ENCODE data around the gene UVSSA.
A peak's percentile ranks its signal among the peaks of the same experiment; 100 is the strongest.

UVSSA gene, protein sequence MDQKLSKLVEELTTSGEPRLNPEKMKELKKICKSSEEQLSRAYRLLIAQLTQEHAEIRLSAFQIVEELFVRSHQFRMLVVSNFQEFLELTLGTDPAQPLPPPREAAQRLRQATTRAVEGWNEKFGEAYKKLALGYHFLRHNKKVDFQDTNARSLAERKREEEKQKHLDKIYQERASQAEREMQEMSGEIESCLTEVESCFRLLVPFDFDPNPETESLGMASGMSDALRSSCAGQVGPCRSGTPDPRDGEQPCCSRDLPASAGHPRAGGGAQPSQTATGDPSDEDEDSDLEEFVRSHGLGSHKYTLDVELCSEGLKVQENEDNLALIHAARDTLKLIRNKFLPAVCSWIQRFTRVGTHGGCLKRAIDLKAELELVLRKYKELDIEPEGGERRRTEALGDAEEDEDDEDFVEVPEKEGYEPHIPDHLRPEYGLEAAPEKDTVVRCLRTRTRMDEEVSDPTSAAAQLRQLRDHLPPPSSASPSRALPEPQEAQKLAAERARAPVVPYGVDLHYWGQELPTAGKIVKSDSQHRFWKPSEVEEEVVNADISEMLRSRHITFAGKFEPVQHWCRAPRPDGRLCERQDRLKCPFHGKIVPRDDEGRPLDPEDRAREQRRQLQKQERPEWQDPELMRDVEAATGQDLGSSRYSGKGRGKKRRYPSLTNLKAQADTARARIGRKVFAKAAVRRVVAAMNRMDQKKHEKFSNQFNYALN

GRCh38 chr4:1346781-1347409 lies at the start of gene UVSSA:
Gene UVSSA, plus strand, starts transcription at chr4:1347208. Its CDS starts 884 bp downstream, at chr4:1348092.
- peak; percentile 90 for DNase-seq (ENCODE audit: low read depth)

- DNase-seq (ENCODE audit: low read depth) = no peak
These were observed 49.3 kb upstream of the UVSSA start for GRCh38 chr4:1297456-1298325.

- DNase-seq (ENCODE audit: low read depth) = no peak
These were observed 48.5 kb upstream of the UVSSA start for GRCh38 chr4:1298461-1298860.

DNA sequence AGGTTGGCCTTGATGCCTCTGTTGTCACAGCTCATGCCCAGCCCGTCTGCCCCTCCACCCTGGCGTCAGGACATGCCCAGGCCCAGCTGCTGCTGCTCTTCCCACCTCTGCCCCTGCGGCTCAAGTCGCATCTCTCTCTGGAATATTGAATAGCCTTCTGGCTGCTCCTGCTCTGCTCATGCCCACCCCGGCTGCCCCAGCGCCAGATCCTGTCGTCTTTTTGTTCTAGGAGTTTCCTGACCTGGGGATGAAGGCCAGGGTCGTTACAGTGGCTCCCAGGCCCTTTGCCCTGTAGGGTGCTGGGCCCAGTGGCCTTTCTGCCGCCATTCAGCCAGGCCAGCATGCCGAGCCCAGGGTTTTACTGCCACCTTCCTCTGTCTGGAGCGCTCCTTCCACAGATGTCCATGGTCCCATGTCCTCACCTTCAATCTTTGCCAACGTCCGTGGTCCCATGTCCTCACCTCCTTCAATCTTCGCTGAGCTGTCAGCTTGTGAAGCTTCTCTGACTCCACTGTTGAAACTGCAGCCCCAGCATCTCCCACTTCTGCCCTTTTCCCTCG lies 47.6 kb upstream of the UVSSA start:
- DNase-seq (ENCODE audit: low read depth) = no peak

DNA sequence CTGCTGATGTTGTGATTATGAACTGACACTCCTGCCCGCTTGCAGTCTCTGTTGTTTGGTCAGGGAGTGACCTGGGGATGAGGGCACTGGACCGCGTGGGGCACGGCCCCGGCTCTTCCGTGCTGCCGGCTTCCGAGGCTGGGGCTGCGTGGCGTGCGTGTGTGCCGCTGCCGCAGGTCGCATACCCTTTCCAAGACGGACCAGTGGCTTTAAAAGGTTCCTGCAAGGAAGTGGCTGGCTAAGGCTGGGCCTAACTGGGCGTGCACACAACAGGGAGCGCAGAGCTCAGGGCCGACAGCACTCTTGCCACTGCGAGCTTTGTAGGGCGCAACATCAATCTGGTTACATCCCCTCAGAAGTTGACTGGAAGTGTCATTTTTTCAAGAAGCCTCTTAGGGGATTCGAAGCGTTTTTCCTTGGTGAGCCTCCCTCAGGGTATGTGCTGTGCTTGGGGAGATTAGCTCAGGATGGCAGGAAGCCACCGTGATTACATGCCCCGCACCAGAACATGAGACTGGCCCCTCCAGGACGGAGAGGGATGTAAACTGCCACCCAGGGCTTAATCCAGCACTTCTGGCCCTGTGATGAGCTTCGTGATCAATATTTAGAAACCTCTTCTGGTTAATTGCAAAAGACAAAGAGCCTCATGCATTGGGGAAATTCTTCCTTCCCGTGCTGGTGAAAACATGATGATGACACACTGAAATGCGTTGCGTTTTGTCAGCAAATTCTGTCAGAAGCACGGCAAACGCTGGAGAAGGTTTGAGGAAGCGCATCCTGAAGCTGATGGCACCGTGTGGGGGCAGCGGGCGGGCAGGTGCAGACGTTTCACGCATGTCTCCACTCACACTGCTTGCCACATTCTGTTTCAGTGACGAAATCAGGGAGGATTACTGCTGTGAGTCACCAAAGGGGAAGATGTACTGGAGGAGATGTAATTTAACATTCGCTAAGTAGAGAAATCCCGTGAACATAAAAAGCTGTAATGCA lies 46.2 kb upstream of the UVSSA start:
- DNase-seq (ENCODE audit: low read depth) = no peak

DNA sequence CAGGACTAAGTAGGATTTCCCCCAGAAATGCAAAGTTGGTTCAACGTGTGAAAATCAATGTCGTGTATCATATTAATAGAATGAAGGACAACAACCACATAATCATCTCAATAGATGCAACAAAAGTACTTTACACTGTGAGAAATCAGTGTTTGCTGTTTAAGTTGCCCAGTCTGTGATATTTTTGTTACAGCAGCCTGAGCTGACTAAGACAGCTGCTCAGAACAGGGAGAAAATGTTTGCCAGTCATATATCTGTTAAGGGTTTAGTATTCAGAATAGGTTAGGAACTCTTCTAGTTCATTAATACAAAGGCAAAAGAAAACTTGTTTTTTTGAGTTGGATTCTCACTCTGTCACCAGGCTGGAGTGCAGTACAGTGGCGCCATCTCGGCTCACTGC lies 44.8 kb upstream of the UVSSA start:
- no peak for DNase-seq (ENCODE audit: low read depth)

GRCh38 chr4:1305261-1305711 lies 41.7 kb upstream of the UVSSA start:
- DNase-seq (ENCODE audit: low read depth) = no peak

- no peak for DNase-seq (ENCODE audit: low read depth)
These were observed 41.1 kb upstream of the UVSSA start for GRCh38 chr4:1305781-1306455.

- DNase-seq (ENCODE audit: low read depth) = no peak
These were observed 38.9 kb upstream of the UVSSA start for GRCh38 chr4:1307951-1308735.

GRCh38 chr4:1309261-1310010 lies 37.6 kb upstream of the UVSSA start:
- no peak for DNase-seq (ENCODE audit: low read depth)

GRCh38 chr4:1310031-1310795 lies 36.8 kb upstream of the UVSSA start:
- DNase-seq (ENCODE audit: low read depth) = no peak

DNA sequence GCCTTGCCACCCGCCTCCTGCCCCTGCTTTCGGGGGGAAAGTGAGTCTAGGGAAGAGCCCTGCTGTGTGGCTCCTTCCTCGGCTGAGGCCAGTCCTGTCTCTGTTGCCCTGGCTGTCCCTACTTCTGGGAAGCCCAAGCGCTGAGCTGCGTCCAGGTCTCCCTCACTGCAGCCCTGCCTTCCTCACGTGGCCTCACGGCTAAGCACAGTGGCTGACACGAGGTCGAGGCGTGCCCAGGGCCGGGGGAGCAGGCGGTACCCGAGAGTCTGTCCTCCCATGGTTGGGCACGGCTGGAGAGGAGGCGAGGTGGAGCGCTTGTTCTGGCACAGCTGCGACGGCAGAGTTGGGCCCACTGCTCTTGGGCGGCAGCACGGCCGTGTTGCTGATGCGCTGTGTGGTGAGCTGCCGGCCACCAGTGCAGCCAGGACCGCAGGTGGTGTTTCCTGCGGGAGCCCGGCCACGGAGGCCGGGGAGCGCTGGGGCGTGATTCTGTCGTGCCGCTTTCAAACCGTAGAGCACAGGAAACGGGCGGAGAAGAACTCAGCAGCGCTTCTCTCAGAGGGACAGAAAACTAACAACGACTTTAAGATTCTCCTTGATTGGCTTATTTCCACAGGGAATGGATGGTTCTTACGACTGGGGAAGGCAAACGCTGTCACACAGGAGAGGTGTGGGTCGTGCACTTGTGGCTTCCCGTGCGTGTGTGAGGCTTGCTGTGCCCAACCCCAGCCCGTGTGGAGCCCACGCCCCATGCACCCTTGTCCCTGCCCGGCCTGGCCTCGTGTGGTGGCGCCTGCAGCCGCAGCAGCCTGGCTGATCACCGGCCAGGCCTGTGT lies 36.0 kb upstream of the UVSSA start:
- no peak for DNase-seq (ENCODE audit: low read depth)

GRCh38 chr4:1312821-1313640 lies 34.0 kb upstream of the UVSSA start:
- DNase-seq (ENCODE audit: low read depth) = no peak

DNA sequence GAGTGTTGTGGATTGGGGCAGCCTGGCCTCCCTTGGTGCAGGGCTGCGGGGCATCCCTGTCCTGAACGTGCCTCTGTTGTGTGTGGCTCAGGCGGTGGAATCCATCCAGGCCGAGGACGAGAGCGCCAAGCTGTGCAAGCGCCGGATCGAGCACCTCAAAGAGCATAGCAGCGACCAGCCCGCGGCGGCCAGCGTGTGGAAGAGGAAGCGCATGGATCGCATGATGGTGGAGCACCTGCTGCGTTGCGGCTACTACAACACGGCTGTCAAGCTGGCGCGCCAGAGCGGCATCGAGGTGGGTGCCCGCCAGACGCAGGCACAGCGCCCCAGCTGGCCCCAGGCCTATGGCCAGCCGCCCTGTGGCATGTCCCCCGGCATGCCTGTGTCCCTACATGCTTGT lies 31.7 kb upstream of the UVSSA start:
- DNase-seq (ENCODE audit: low read depth) = no peak

DNA sequence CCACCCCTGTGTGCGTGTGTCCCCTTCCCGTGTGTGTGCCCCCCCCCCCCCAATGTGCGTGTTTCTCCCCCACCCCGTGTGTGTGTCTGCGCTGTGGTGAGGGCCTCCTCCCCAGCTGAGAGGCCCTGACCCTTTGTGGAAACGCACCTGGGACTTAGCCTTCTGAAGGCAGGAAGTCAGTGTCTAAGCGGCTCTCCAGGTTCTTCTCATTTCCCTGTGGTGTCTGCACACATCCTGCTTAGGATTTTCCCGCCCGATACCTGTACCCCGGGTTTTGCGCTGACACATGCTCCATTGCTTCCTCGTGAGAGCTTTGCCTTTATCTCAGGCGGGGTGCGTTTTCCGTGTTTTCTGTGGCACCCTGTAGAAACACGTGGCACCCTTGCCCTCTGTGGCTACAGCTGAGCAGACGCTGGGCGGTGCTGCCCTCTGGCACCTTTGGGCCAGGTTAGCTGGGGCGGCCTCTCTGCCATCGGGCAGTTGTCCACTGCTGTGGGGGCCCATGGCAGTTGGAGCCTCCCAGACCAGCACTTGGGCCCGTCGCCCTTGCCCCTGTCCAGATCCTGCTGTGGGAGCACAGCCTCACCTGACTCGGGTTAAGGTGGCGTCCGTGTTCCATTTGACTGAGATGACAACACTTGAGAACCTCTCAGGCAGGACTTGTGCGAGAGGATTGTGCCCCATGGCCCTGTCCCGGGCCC lies 31.0 kb upstream of the UVSSA start:
- no peak for DNase-seq (ENCODE audit: low read depth)

Data from HS-27A (cell line).